ENCODE results near the gene MNDA.

MNDA gene

GRCh38 chr1:158803678-158804077 is 27.5 kb upstream of the MNDA start:
- DNase-seq (ENCODE audit: low read depth) = no peak
- TF ChIP-seq CTCF (IDR thresholded peaks at IDR 0.05; ENCODE audit: low read depth, low read length, missing control alignments) = no peak
- H3K4me3 ChIP-seq (ENCODE audit: low read depth, low read length) = no peak overlapping the region

- no peak overlapping the region for H3K4me3 ChIP-seq (ENCODE audit: low read depth, low read length)
- no peak for TF ChIP-seq CTCF (IDR thresholded peaks at IDR 0.05; ENCODE audit: low read depth, low read length, missing control alignments)
- no peak for DNase-seq (ENCODE audit: low read depth)
Observed at GRCh38 chr1:158806916-158807536, 24.1 kb upstream of the MNDA start.

GRCh38 chr1:158809256-158809655 is 21.9 kb upstream of the MNDA start:
- no peak for TF ChIP-seq CTCF (IDR thresholded peaks at IDR 0.05; ENCODE audit: low read depth, low read length, missing control alignments)
- H3K4me3 ChIP-seq (ENCODE audit: low read depth, low read length) = no peak overlapping the region
- DNase-seq (ENCODE audit: low read depth) = no peak

GRCh38 chr1:158809862-158810261 is 21.3 kb upstream of the MNDA start:
- DNase-seq (ENCODE audit: low read depth) = no peak
- H3K4me3 ChIP-seq (ENCODE audit: low read depth, low read length) = no peak overlapping the region
- TF ChIP-seq CTCF (IDR thresholded peaks at IDR 0.05; ENCODE audit: low read depth, low read length, missing control alignments) = no peak

- no peak for DNase-seq (ENCODE audit: low read depth)
- TF ChIP-seq CTCF (IDR thresholded peaks at IDR 0.05; ENCODE audit: low read depth, low read length, missing control alignments) = no peak
Observed at GRCh38 chr1:158810311-158810710, 20.8 kb upstream of the MNDA start.

GRCh38 chr1:158812336-158812735 is 18.8 kb upstream of the MNDA start:
- DNase-seq (ENCODE audit: low read depth) = no peak
- TF ChIP-seq CTCF (IDR thresholded peaks at IDR 0.05; ENCODE audit: low read depth, low read length, missing control alignments) = no peak
- no peak overlapping the region for H3K4me3 ChIP-seq (ENCODE audit: low read depth, low read length)

More at GRCh38 chr1:158810311-158810710, 20.8 kb upstream of the MNDA start:
- no peak overlapping the region for H3K4me3 ChIP-seq (ENCODE audit: low read depth, low read length)

GRCh38 chr1:158813164-158813563 is 18.0 kb upstream of the MNDA start:
- DNase-seq (ENCODE audit: low read depth) = no peak
- H3K4me3 ChIP-seq (ENCODE audit: low read depth, low read length) = no peak overlapping the region
- TF ChIP-seq CTCF (IDR thresholded peaks at IDR 0.05; ENCODE audit: low read depth, low read length, missing control alignments) = no peak
